H1 (cell line): ENCODE measurements around the gene HSD17B3. TPM values are rescaled to one million over a fixed set of nuclear protein-coding genes. Genes with fewer than 3 reads are reported as not detected.

Experiments
- CHD7 ChIP-seq: fragments of 300-600 bp; sonication (generic); IDR thresholded peaks from 2 replicates; pipeline ENCODE4 v1.7.1; 2012; ENCODE audit warnings: low read length, moderate library complexity, mild to moderate bottlenecking, inconsistent platforms; ENCODE audit not compliant: insufficient replicate concordance
- EGR1 ChIP-seq: IDR thresholded peaks from 2 replicates; pipeline ENCODE4 v1.6.1; 2011; ENCODE audit warnings: low read depth, low read length, borderline replicate concordance
- EP300 ChIP-seq, 2 experiments: IDR thresholded peaks; 1 replicate in 1 of 2; 2 replicates in 1 of 2; pipeline ENCODE4 v1.6.1; 2011 to 2012; ENCODE audit warnings: low read depth in 2 of 2, low read length in 2 of 2, mild to moderate bottlenecking in 2 of 2, borderline replicate concordance in 1 of 2, inconsistent platforms in 1 of 2, moderate library complexity in 1 of 2
- FOSL1 ChIP-seq: IDR thresholded peaks from 2 replicates; pipeline ENCODE4 v1.6.1; 2011; ENCODE audit warnings: mild to moderate bottlenecking, low read depth, low read length, moderate library complexity; ENCODE audit not compliant: insufficient read depth
- GABPA ChIP-seq: IDR thresholded peaks from 2 replicates; pipeline ENCODE4 v1.6.1; 2011; ENCODE audit warnings: mild to moderate bottlenecking, low read length, moderate library complexity, borderline replicate concordance; ENCODE audit not compliant: insufficient read depth
- KDM4A ChIP-seq: IDR thresholded peaks from one replicate; pipeline ENCODE4 v1.7.1; 2012; ENCODE audit warnings: low read depth, mild to moderate bottlenecking, moderate library complexity, low read length, inconsistent platforms; ENCODE audit not compliant: severe bottlenecking
- RBBP5 ChIP-seq: IDR thresholded peaks from 2 replicates; pipeline ENCODE4 v1.7.1; 2012; ENCODE audit warnings: low read depth, mild to moderate bottlenecking, inconsistent platforms, low read length, moderate library complexity, borderline replicate concordance
- SIN3A ChIP-seq, 2 experiments: IDR thresholded peaks in 1 of 2; conservative IDR thresholded peaks in 1 of 2; 2 replicates each; pipeline ENCODE4 v1.6.1; 2011 to 2012; ENCODE audit warnings: low read length in 2 of 2, improper control_type of control experiment in 1 of 2, low read depth in 1 of 2, mild to moderate bottlenecking in 1 of 2
- SUZ12 ChIP-seq: fragments of 200-600 bp; sonication (generic); IDR thresholded peaks from 2 replicates; pipeline ENCODE4 v1.6.1; 2012; ENCODE audit warnings: mild to moderate bottlenecking, inconsistent platforms, low read length, moderate library complexity, mixed read lengths
- YY1 ChIP-seq: IDR thresholded peaks from 2 replicates; pipeline ENCODE4 v1.6.1; 2011; ENCODE audit warnings: low read depth, mild to moderate bottlenecking, low read length
- polyA plus RNA-seq, 7 experiments: library from polyadenylated mRNA; depleted of rRNA in 3 of 7; stranded (reverse) in 5 of 7; unstranded in 2 of 7; fragments of >200 nt in 5 of 7; fragments of 200-250 nt in 2 of 7; gene quantifications; 1 replicate in 5 of 7; 2 replicates in 1 of 7; 4 replicates in 1 of 7; pipeline versions ENCODE4 v1.2.1 to v1.2.3, GENCODE V29; 2011 to 2013; ENCODE audit warnings: missing spikeins in 2 of 7, mixed read lengths in 2 of 7
- total RNA-seq: library from RNA; stranded (reverse); fragmentation: NEBNext Ultra II Directional; extraction: Animal tissue kit (Norgen Biotek cat#: 25700); gene quantifications from 2 replicates; pipeline ENCODE4 v1.2.1, GENCODE V29; 2021

HSD17B3 gene
- total and polyA plus RNA-seq, 2 of the 8 experiments (the other 6 are each of a cell fraction or from before 2014, with no cell fraction given) = not detected

- TF ChIP-seq CHD7 = no peak
- TF ChIP-seq SUZ12 = no peak
- no peak for TF ChIP-seq EP300 (IDR thresholded peaks at IDR 0.05; ENCODE audit: borderline replicate concordance in 1 of 2, low read depth in 2 of 2, low read length in 2 of 2)
- TF ChIP-seq EGR1 = no peak
- no peak for TF ChIP-seq GABPA
- TF ChIP-seq RBBP5 = no peak
- no peak for TF ChIP-seq YY1
- no peak for TF ChIP-seq FOSL1
- TF ChIP-seq KDM4A = no peak
- TF ChIP-seq SIN3A (conservative IDR thresholded peaks at IDR 0.05 in 1 of 2, IDR thresholded peaks at IDR 0.05 in 1 of 2; ENCODE audit: low read depth in 1 of 2, low read length in 2 of 2) = no peak
These were observed 17.1 kb upstream of the HSD17B3 start (continued) for GRCh38 chr9:96318921-96319565.
